GM19372 (cell line): Measurements from ENCODE around the gene SELENOT.
"Not testable (repeated sequence)": the region's sequence is repeated elsewhere in the genome, so short reads cannot be mapped to it uniquely, and the experiment has no call there.

Experiments
- ATAC-seq: cut with Tn5 transposase; IDR thresholded peaks from one replicate; pipeline ENCODE4 v1.9.1; 2021; ENCODE audit warnings: mild to moderate bottlenecking, low read depth, moderate library complexity; ENCODE audit not compliant: unreplicated experiment

SELENOT gene

GRCh38 chr3:150607267-150608065 is 4.3 kb downstream of the SELENOT start:
- no peak for ATAC-seq

- no peak for ATAC-seq
Observed at GRCh38 chr3:150609988-150610387, 6.9 kb downstream of the SELENOT start.

GRCh38 chr3:150610785-150611184 is 7.7 kb downstream of the SELENOT start:
- no peak for ATAC-seq

- no peak for ATAC-seq
Observed at GRCh38 chr3:150611666-150612065, 8.5 kb downstream of the SELENOT start.

GRCh38 chr3:150612494-150612893 is 9.4 kb downstream of the SELENOT start:
- ATAC-seq: no peak

- no peak for ATAC-seq
Observed at GRCh38 chr3:150613034-150613433, 9.9 kb downstream of the SELENOT start.

GRCh38 chr3:150613709-150614480 is 10.8 kb downstream of the SELENOT start:
- no peak for ATAC-seq

GRCh38 chr3:150620002-150620689 is 17.0 kb downstream of the SELENOT start:
- ATAC-seq: no peak

GRCh38 chr3:150622955-150623354 is 19.8 kb downstream of the SELENOT start:
- not testable (repeated sequence) for ATAC-seq

- ATAC-seq: no peak
Observed at GRCh38 chr3:150623945-150624344, 20.8 kb downstream of the SELENOT start.

- no peak for ATAC-seq
Observed at GRCh38 chr3:150626148-150626930, 23.2 kb downstream of the SELENOT start.

GRCh38 chr3:150627557-150627956 is 24.4 kb downstream of the SELENOT start:
- ATAC-seq: no peak

- no peak for ATAC-seq
Observed at GRCh38 chr3:150631515-150632221, 28.5 kb downstream of the SELENOT start.

GRCh38 chr3:150635076-150635475 is 32.0 kb downstream of the SELENOT start:
- ATAC-seq: no peak

- ATAC-seq: no peak
Observed at GRCh38 chr3:150635526-150635925, 32.4 kb downstream of the SELENOT start.

GRCh38 chr3:150636258-150636657 is 33.1 kb downstream of the SELENOT start:
- ATAC-seq: no peak

- ATAC-seq: no peak
Observed at GRCh38 chr3:150639262-150639661, 36.1 kb downstream of the SELENOT start.

- no peak for ATAC-seq
Observed at GRCh38 chr3:150640256-150640655, 37.1 kb downstream of the SELENOT start.

GRCh38 chr3:150653110-150653561 is 50.0 kb downstream of the SELENOT start:
- ATAC-seq: no peak

GRCh38 chr3:150656316-150656715 is 53.2 kb downstream of the SELENOT start:
- no peak for ATAC-seq
